Endometrial microvascular endothelial cells (primary cell): ENCODE results near the gene SPOCK3. TPM values are rescaled to one million over a fixed set of nuclear protein-coding genes. Genes with fewer than 3 reads are reported as not detected.
"Not testable (repeated sequence)": the region's sequence is repeated elsewhere in the genome, so short reads cannot be mapped to it uniquely, and the experiment has no call there.

Experiments
- in situ Hi-C: cut with HindIII; loops from 2 replicates; pipeline ENCODE4 v1.10.0; 2017; ENCODE audit warnings: low sequenced_read_pairs, low pct_unique_long_range_greater_than_20kb; ENCODE audit errors: inconsistent ontology term
- total RNA-seq: library from RNA; depleted of rRNA; stranded (reverse); fragments of >200 nt; gene quantifications from one replicate; pipeline ENCODE4 v1.2.3, GENCODE V29; 2015; ENCODE audit errors: inconsistent ontology term

Gene SPOCK3
- total RNA-seq, 1 donor from 2014 or later = not detected

GRCh38 chr4:166862032-166862431, 372.3 kb downstream of the SPOCK3 start:
- in situ Hi-C loops = no loop called here

GRCh38 chr4:166850398-166850797, 383.9 kb downstream of the SPOCK3 start:
- in situ Hi-C loops = not testable (repeated sequence)

GRCh38 chr4:166846939-166847338, 387.4 kb downstream of the SPOCK3 start:
- in situ Hi-C loops = no loop called here

DNA sequence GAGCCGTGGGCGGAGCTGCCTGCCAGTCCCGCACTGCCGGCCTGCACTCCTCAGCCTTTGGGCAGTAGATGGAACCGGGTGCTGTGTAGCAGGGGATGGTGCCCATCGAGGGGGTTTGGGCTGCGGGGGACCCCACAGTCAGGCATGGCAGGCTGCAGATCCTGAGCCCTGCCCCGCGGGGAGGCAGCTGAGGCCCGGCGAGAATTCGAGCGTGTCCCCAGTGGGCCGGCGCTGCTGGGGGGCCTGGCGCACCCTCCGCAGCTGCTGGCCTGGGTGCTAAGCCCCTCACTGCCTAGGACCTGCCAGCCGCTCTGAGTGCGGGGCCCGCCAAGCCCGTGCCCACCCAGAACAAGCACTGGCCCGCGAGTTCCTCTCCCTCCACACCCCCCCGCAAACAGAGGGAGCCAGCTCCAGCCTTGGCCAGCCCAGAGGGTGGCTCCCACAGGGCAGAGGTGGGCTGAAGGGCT, 391.5 kb downstream of the SPOCK3 start:
- in situ Hi-C loops = no loop called here

- in situ Hi-C loops = no loop called here
Observed at GRCh38 chr4:166839615-166840251, 394.6 kb downstream of the SPOCK3 start.

DNA sequence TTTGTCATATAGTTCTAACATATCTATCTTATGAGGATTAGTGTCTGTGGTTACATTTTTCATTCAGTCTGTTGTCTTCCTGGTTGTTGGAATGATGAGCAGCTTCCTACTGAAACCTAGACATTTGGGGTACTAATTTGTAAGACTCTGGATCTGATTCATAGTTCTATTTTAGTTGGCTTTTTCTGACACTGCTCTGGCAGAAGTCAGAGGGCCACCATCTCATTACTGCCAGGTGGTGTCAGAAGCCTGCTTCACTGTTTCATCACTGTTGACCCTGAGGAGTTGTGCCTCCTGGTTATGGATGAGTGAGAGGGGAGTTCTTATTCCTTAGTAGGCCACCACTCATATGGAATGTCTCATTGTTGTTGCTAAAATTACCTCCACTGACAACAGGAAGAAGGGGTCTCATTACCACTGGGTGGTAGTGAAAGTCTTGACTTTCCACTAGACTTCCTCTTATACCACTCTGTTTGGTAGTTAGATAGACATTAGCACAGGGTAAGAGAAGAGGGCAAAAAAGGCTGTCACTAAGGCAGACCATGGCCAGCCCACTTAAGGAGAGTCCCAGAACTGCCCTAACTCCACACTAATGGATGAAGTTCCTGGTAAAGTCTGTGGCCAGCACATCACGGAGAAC, 395.2 kb downstream of the SPOCK3 start:
- in situ Hi-C loops = no loop called here

DNA sequence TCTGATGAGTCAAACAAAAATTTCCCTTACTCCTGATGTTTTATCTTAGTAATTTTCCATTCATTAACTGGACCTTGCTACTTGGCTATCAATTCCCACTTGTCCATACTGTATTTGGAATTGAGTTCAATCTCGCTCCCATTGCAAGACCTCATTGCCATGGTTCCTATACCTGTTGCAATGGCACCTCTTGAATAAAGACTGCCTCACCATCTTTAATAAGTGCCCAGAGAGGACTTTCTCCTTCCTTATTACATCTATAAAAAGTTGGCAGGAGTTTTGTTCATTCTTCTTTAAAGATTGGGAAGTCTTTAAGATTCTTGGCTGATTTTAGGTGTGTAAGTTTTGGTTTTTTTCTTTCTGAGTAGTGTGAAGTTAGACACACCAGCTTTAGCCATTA, 397.4 kb downstream of the SPOCK3 start:
- in situ Hi-C loops = no loop called here

DNA sequence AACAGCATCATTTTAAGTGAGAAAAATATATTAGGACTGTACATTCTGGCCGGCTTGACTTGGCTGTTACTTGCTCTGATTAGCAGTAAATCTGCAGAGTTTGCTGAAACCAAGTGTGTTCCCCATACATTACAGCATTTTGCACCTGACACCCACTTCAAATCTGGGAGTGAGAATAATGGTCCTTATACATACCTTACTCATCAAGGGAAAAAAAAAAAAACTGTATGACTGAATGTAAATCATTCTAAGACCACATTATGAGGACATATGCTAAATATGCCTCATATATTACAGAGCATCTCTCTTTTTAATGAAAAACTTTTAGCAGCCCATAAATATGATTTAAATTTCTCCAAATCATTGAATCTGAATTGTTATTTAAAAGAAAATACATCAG, 406.7 kb downstream of the SPOCK3 start:
- in situ Hi-C loops = no loop called here

- in situ Hi-C loops = no loop called here
Observed at GRCh38 chr4:166827167-166827566, 407.1 kb downstream of the SPOCK3 start.

DNA sequence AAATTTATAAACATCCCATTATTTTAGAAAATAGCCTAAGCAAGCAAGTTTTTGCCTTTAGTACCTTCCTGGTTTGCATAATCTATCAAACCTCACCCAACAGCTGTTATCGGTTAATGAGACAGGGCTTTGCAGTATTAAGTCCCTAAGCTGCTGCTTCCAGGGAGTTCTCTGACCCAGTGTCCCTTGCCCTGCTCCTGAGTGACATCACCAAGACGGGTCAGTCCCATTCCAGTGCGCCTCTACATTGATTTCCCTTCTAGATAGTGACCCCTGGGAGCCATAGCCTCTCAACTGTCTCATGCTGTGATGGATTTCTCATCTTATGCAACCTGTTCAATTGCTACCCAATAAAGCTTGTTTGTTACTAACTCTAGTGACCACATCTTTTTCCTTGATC, 410.4 kb downstream of the SPOCK3 start:
- in situ Hi-C loops = no loop called here

- in situ Hi-C loops = no loop called here
Observed at GRCh38 chr4:166823126-166823525, 411.2 kb downstream of the SPOCK3 start.

DNA sequence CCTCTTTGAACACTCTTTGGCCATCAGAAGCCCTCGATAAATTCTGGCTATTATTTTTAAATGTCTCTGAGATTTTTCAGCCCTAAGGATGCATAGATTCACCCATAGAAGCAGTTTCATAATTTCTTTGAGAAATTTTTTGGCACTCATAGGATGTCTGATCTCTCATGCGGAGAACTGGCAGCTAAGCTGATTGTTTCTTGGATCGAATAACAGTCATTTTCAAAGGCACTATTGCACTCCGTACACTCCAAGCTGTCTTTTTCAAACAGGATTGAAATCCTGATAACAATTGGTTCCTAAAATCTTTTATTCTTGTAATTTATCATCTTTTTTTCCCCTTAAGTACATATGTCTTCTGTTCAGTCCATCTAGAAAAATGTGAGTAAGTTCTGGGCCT, 411.9 kb downstream of the SPOCK3 start:
- in situ Hi-C loops = no loop called here

DNA sequence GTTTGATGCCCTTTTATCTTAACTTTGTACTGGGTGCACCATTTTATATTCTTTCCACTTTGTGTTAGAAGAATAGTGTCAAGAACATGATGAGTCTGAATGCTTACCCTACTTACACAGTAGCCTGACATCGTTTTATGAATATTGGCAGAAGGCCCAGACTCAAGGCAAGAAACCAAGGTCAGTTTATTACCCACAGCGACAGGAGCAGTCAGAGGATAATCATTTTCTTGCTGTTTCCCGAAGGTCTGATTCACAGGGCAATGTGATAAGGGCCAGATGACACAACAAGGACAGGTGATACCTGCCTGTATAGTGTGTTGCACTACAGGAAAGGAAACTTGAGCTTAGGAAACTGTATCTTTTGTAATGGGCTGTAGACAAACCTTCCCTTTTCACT, 417.4 kb downstream of the SPOCK3 start:
- in situ Hi-C loops = no loop called here

DNA sequence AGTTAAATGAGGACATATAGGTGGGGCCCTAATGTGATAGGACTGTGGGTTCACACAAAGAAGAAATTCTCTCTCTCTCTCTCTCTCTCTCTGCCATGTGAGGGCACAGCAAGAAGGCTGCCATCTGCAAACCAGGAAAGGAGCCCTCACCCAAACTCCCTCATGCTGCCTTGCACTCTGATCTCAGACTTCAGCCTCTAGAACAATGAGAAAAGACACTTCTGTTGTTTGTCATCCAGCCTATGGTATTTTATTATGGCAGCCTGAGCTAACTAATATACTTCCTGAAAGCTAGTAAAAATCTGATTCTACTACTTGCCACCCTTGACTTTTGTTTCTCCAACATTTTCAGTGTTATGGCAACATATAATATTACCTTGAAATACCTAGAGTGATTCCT, 425.9 kb downstream of the SPOCK3 start:
- in situ Hi-C loops = no loop called here

GRCh38 chr4:166802346-166802745, 431.9 kb downstream of the SPOCK3 start:
- in situ Hi-C loops = no loop called here

GRCh38 chr4:166798126-166798525, 436.2 kb downstream of the SPOCK3 start:
- in situ Hi-C loops = no loop called here

- in situ Hi-C loops = no loop called here
Observed at GRCh38 chr4:166777760-166778159, 456.5 kb downstream of the SPOCK3 start.

- in situ Hi-C loops = no loop called here
Observed at GRCh38 chr4:166763018-166763417, 471.3 kb downstream of the SPOCK3 start.

GRCh38 chr4:166741742-166742141, 492.6 kb downstream of the SPOCK3 start:
- in situ Hi-C loops = no loop called here

DNA sequence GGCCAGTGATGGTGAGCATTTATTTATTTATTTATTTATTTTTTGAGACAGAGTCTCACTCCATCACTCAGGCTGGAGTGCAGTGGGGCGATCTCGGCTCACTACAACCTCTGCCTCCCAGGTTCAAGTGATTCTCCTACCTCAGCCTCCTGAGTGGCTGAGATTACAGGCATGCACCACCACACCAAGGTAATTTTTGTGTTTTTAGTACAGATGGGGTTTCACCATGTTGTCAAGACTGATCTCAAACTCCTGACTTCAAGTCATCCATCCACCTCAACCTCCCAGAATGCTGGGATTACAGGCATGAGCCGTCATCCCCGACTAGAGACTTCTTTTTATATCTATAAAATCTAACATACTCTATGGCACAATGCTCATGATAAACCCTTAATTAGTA, 495.1 kb downstream of the SPOCK3 start:
- in situ Hi-C loops = not testable (repeated sequence)

DNA sequence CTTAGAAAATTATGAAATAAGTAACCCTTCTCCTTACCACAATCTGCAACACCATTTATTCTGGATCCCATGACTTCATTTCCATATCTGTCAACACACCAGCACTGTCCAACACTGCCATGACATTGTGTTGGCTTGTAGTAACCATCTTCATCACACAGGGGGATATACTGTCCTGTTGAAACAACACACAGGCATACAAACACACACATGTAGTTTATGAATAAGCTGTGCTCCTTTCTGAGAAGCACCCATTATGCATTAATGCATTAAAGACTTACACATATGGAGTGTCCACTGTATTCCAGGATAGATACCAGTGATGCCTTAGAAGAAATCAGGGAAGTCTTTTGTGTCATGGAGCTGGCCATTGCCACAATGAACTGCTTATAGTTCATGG, 496.9 kb downstream of the SPOCK3 start:
- in situ Hi-C loops = no loop called here
